ENCODE measurements around the gene CCNB1IP1.

GRCh38 chr14:20365928-20366327 lies 32.8 kb upstream of the CCNB1IP1 start:
- TF ChIP-seq POLR2A (IDR thresholded peaks at IDR 0.05) (no peak), CTCF (IDR thresholded peaks at IDR 0.05) (no peak), EP300 (IDR thresholded peaks at IDR 0.05) (no peak)

Measured in tibial nerve (tissue), 4 donors.